SJSA1 (cell line): Measurements from ENCODE around the gene LMNB1. TPM values are rescaled to one million over a fixed set of nuclear protein-coding genes. Genes with fewer than 3 reads are reported as not detected.
"Not testable (repeated sequence)": the region's sequence is repeated elsewhere in the genome, so short reads cannot be mapped to it uniquely, and the experiment has no call there.

Experiments
- DNase-seq, 2 experiments: peaks; one replicate each; pipeline ENCODE4 v3.0.0-alpha.2; 2015 to 2020; ENCODE audit warnings: low spot score in 2 of 2, low read depth in 1 of 2
- H3K27ac ChIP-seq: fragments of 250-450 bp; sonication (Bioruptor Pico); 2 replicates; pipeline ENCODE4 v1.5.1; 2020; ENCODE audit warnings: mild to moderate bottlenecking, moderate library complexity
- H3K27me3 ChIP-seq: fragments of 250-450 bp; sonication (Bioruptor Pico); replicated peaks from 2 replicates; pipeline ENCODE4 v1.5.1; 2020; ENCODE audit warnings: mild to moderate bottlenecking, moderate library complexity
- H3K36me3 ChIP-seq: fragments of 250-450 bp; sonication (Bioruptor Pico); 2 replicates; pipeline ENCODE4 v1.5.1; 2020; ENCODE audit warnings: mild to moderate bottlenecking
- H3K4me1 ChIP-seq: fragments of 250-450 bp; sonication (Bioruptor Pico); replicated peaks from 2 replicates; pipeline ENCODE4 v1.6.1; 2021; ENCODE audit warnings: mild to moderate bottlenecking
- H3K4me3 ChIP-seq: fragments of 250-450 bp; sonication (Bioruptor Pico); 2 replicates; pipeline ENCODE4 v1.5.1; 2020; ENCODE audit warnings: mild to moderate bottlenecking
- H3K9me3 ChIP-seq: fragments of 250-450 bp; sonication (Bioruptor Pico); replicated peaks from 2 replicates; pipeline ENCODE4 v1.5.1; 2020; ENCODE audit warnings: mild to moderate bottlenecking
- total RNA-seq: library from RNA; depleted of rRNA; stranded (reverse); fragments of >200 nt; shearing (Covaris generic); gene quantifications from 2 replicates; pipeline ENCODE4 v1.2.3, GENCODE V29; 2014

The LMNB1 gene
- total RNA-seq, 1 experiment from 2014 or later = 241 TPM

- Histone ChIP-seq H3K27ac (no peak overlapping the region), H3K9me3 (no peaks in the 10 kb centered on the region), H3K4me3 (no peak overlapping the region), H3K36me3 (peaks cover 31% of the 10 kb centered on the region), H3K4me1 (no peaks in the 10 kb centered on the region; the same call in 1 of the 2 replicates), H3K27me3 (no peaks in the 10 kb centered on the region)
- DNase-seq = no peak
These were observed 17.4 kb downstream of the LMNB1 start for GRCh38 chr5:126794157-126794828.

- Histone ChIP-seq H3K9me3 (no peaks in the 10 kb centered on the region), H3K27ac (no peak overlapping the region), H3K4me1 (0 out of 2 replicates have a peak, but pooled peaks cover 9% of the 10 kb centered on the region), H3K27me3 (no peaks in the 10 kb centered on the region), H3K4me3 (no peak overlapping the region), H3K36me3 (peaks cover 37% of the 10 kb centered on the region)
- no peak for DNase-seq
These were observed 22.8 kb downstream of the LMNB1 start for GRCh38 chr5:126799780-126800179.

GRCh38 chr5:126801174-126801991 lies 24.4 kb downstream of the LMNB1 start:
- Histone ChIP-seq H3K36me3 (peaks cover 49% of the 10 kb centered on the region), H3K4me3 (no peak overlapping the region), H3K27me3 (no peaks in the 10 kb centered on the region), H3K9me3 (no peaks in the 10 kb centered on the region), H3K27ac (no peak overlapping the region), H3K4me1 (0 out of 2 replicates have a peak, but pooled peaks cover 9% of the 10 kb centered on the region)
- no peak for DNase-seq

- H3K4me3 ChIP-seq = no peak overlapping the region
- H3K4me1 ChIP-seq = 0 out of 2 replicates have a peak, but pooled peaks cover 9% of the 10 kb centered on the region
- no peak for DNase-seq
- no peaks in the 10 kb centered on the region for H3K9me3 ChIP-seq
- H3K36me3 ChIP-seq = peaks cover 53% of the 10 kb centered on the region
- H3K27ac ChIP-seq = no peak overlapping the region
- no peaks in the 10 kb centered on the region for H3K27me3 ChIP-seq
These were observed 25.0 kb downstream of the LMNB1 start for GRCh38 chr5:126801992-126802294.

GRCh38 chr5:126805063-126805462 lies 28.1 kb downstream of the LMNB1 start:
- H3K36me3 ChIP-seq = peaks cover 63% of the 10 kb centered on the region
- H3K27ac ChIP-seq = no peak overlapping the region
- 0 out of 2 replicates have a peak, but pooled peaks cover 9% of the 10 kb centered on the region for H3K4me1 ChIP-seq
- no peak overlapping the region for H3K4me3 ChIP-seq
- H3K9me3 ChIP-seq = no peaks in the 10 kb centered on the region
- DNase-seq = no peak
- no peaks in the 10 kb centered on the region for H3K27me3 ChIP-seq

GRCh38 chr5:126808521-126808988 lies 31.6 kb downstream of the LMNB1 start:
- Histone ChIP-seq H3K36me3 (peaks cover 86% of the 10 kb centered on the region), H3K27ac (no peak overlapping the region), H3K4me1 (peaks cover 18% of the 10 kb centered on the region), H3K4me3 (no peak overlapping the region), H3K9me3 (no peaks in the 10 kb centered on the region), H3K27me3 (no peaks in the 10 kb centered on the region)
- DNase-seq = peak in 1 of 2 experiments; percentile 55

- no peak overlapping the region for H3K4me3 ChIP-seq
- H3K4me1 ChIP-seq = peaks cover 14% of the 10 kb centered on the region
- H3K27ac ChIP-seq = no peak overlapping the region
- H3K36me3 ChIP-seq = peaks cover 93% of the 10 kb centered on the region
- no peaks in the 10 kb centered on the region for H3K27me3 ChIP-seq
- DNase-seq = no peak
- H3K9me3 ChIP-seq = no peaks in the 10 kb centered on the region
These were observed 33.0 kb downstream of the LMNB1 start for GRCh38 chr5:126809916-126810315.

GRCh38 chr5:126810596-126811380 lies 33.9 kb downstream of the LMNB1 start:
- Histone ChIP-seq H3K9me3 (no peaks in the 10 kb centered on the region), H3K36me3 (peaks cover 93% of the 10 kb centered on the region), H3K27me3 (no peaks in the 10 kb centered on the region), H3K27ac (no peak overlapping the region; the same call in 1 of the 2 replicates), H3K4me1 (peaks cover 14% of the 10 kb centered on the region), H3K4me3 (no peak overlapping the region)
- no peak for DNase-seq

- Histone ChIP-seq H3K9me3 (no peaks in the 10 kb centered on the region), H3K4me1 (peaks cover 14% of the 10 kb centered on the region), H3K4me3 (no peak overlapping the region), H3K36me3 (peaks cover 93% of the 10 kb centered on the region), H3K27ac (peak overlapping the region; percentile 38), H3K27me3 (no peaks in the 10 kb centered on the region)
- DNase-seq = peak in 1 of 2 experiments; percentile 30
These were observed 34.7 kb downstream of the LMNB1 start for GRCh38 chr5:126811515-126812198.

GRCh38 chr5:126812199-126812570 lies 35.2 kb downstream of the LMNB1 start:
- no peaks in the 10 kb centered on the region for H3K27me3 ChIP-seq
- H3K4me3 ChIP-seq = no peak overlapping the region
- H3K9me3 ChIP-seq = no peaks in the 10 kb centered on the region
- H3K36me3 ChIP-seq = peaks cover 93% of the 10 kb centered on the region
- peaks cover 14% of the 10 kb centered on the region for H3K4me1 ChIP-seq
- H3K27ac ChIP-seq = peak overlapping the region; percentile 38
- DNase-seq = no peak

GRCh38 chr5:126813799-126814198 lies 36.9 kb downstream of the LMNB1 start:
- H3K4me3 ChIP-seq, H3K27ac ChIP-seq, H3K27me3 ChIP-seq, H3K9me3 ChIP-seq, DNase-seq: not testable (repeated sequence)
- Histone ChIP-seq H3K36me3 (peaks cover 97% of the 10 kb centered on the region), H3K4me1 (peaks cover 14% of the 10 kb centered on the region)

GRCh38 chr5:126814721-126815404 lies 37.9 kb downstream of the LMNB1 start:
- no peaks in the 10 kb centered on the region for H3K27me3 ChIP-seq
- H3K4me1 ChIP-seq = peaks cover 14% of the 10 kb centered on the region
- H3K4me3 ChIP-seq = no peak overlapping the region
- no peak overlapping the region for H3K27ac ChIP-seq
- DNase-seq = no peak
- H3K36me3 ChIP-seq = peaks cover 95% of the 10 kb centered on the region
- H3K9me3 ChIP-seq = no peaks in the 10 kb centered on the region

- Histone ChIP-seq H3K36me3 (peaks cover 95% of the 10 kb centered on the region), H3K27ac (no peak overlapping the region), H3K4me3 (no peak overlapping the region), H3K27me3 (no peaks in the 10 kb centered on the region), H3K4me1 (peaks cover 7% of the 10 kb centered on the region), H3K9me3 (no peaks in the 10 kb centered on the region)
- DNase-seq = no peak
These were observed 39.7 kb downstream of the LMNB1 start for GRCh38 chr5:126816649-126817048.
